Lower lobe of right lung (tissue), 2 donors: Measurements from ENCODE around the gene SHTN1. TPM values are rescaled to one million over a fixed set of nuclear protein-coding genes. Genes with fewer than 3 reads are reported as not detected.

Experiments
- ATAC-seq, 2 donors: fragments of 200-7000 bp; cut with Tn5 transposase; one replicate each; pipeline ENCODE4 v1.9.1; 2020 to 2022; ENCODE audit warnings: mild to moderate bottlenecking in 2 of 2, moderate library complexity in 2 of 2
- DNase-seq: peaks from one replicate; pipeline ENCODE4 v3.0.0-alpha.2; 2020
- H3K27ac ChIP-seq: fragments of 200-600 bp; one replicate; pipeline ENCODE4 v1.8.0; 2022
- H3K27me3 ChIP-seq: fragments of 200-600 bp; one replicate; pipeline ENCODE4 v1.8.0; 2022; ENCODE audit warnings: low read depth
- H3K36me3 ChIP-seq: fragments of 200-600 bp; one replicate; pipeline ENCODE4 v1.8.0; 2022; ENCODE audit warnings: mild to moderate bottlenecking
- H3K4me1 ChIP-seq: fragments of 200-600 bp; one replicate; pipeline ENCODE4 v1.8.0; 2022
- H3K4me3 ChIP-seq: fragments of 200-600 bp; one replicate; pipeline ENCODE4 v1.8.0; 2022; ENCODE audit warnings: mild to moderate bottlenecking
- H3K9me3 ChIP-seq: fragments of 200-600 bp; one replicate; pipeline ENCODE4 v1.8.0; 2022
- intact Hi-C: fragments of 100-400 bp; cut with DNase I; formaldehyde crosslinking; loops from one replicate; pipeline ENCODE4 v1.11.0; 2022
- total RNA-seq: library from RNA; stranded (reverse); fragmentation: NEBNext Ultra II Directional; extraction: Animal tissue kit (Norgen Biotek cat#: 25700); gene quantifications from one replicate; pipeline ENCODE4 v1.2.1, GENCODE V29; 2021
- TF ChIP-seq, protein P1 (sequence below): fragments of 200-600 bp; IDR thresholded peaks from one replicate; pipeline ENCODE4 v1.8.0; 2022; ENCODE audit warnings: antibody characterized with exemption, mild to moderate bottlenecking
- donor health status: DM: no; HTN: yes; CAD: no; lungs with severe emphysema.

SHTN1 gene
- total RNA-seq, 1 donor from 2014 or later: 43.1 TPM

DNA sequence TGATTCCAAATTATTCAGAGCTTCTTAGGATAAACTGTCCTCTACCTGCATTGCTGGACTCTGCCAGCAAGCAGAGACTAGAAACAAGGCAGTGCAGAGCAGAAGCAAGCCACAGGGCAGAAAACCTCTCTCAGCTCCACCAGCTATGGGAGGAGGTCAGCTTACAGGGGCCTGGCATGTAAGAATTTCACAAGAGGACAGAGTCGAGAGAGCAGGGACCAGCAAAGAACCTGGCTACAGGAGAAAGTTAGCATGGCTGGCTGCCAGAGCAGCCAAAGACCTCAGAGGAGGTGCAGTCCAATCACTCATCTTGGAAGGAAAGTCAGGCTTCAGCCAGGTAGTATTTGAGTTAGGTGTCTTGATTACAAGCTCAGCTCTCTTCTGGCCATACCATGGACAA, 92.8 kb downstream of the SHTN1 start:
- ATAC-seq (no peak), DNase-seq (no peak)
- intact Hi-C loops: no loop called here
- Histone ChIP-seq H3K27me3 (no peaks in the 10 kb centered on the region), H3K9me3 (no peaks in the 10 kb centered on the region), H3K4me3 (no peak overlapping the region), H3K4me1 (no peaks in the 10 kb centered on the region), H3K27ac (no peak overlapping the region), H3K36me3 (peaks cover 6% of the 10 kb centered on the region)
- TF ChIP-seq, protein P1, sequence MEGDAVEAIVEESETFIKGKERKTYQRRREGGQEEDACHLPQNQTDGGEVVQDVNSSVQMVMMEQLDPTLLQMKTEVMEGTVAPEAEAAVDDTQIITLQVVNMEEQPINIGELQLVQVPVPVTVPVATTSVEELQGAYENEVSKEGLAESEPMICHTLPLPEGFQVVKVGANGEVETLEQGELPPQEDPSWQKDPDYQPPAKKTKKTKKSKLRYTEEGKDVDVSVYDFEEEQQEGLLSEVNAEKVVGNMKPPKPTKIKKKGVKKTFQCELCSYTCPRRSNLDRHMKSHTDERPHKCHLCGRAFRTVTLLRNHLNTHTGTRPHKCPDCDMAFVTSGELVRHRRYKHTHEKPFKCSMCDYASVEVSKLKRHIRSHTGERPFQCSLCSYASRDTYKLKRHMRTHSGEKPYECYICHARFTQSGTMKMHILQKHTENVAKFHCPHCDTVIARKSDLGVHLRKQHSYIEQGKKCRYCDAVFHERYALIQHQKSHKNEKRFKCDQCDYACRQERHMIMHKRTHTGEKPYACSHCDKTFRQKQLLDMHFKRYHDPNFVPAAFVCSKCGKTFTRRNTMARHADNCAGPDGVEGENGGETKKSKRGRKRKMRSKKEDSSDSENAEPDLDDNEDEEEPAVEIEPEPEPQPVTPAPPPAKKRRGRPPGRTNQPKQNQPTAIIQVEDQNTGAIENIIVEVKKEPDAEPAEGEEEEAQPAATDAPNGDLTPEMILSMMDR: no peak

DNA sequence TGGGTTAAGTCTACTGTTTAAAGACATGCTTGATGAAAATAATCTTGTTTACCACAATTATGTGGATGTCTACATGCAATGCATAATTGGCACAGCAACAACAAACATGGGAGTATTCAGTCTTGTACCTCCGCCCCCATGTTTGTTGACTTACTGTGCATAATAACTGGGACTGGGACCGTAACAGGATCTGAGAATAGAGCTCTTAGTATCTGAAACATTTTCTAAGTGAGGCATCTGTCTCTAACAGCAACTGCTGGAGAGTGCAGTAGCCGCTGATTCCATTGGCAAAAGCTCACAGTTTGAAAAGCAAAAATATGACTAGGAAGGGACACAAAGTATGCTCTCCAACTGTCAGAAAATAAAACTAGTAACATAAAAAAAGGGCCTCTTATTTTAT, 94.1 kb downstream of the SHTN1 start:
- intact Hi-C loops: no loop called here
- H3K27me3 ChIP-seq: no peaks in the 10 kb centered on the region
- no peaks in the 10 kb centered on the region for H3K9me3 ChIP-seq
- peaks cover 17% of the 10 kb centered on the region for H3K36me3 ChIP-seq
- no peak for ATAC-seq
- TF ChIP-seq, protein P1: no peak
- DNase-seq: no peak
- no peak overlapping the region for H3K27ac ChIP-seq
- H3K4me1 ChIP-seq: no peaks in the 10 kb centered on the region
- H3K4me3 ChIP-seq: no peak overlapping the region

DNA sequence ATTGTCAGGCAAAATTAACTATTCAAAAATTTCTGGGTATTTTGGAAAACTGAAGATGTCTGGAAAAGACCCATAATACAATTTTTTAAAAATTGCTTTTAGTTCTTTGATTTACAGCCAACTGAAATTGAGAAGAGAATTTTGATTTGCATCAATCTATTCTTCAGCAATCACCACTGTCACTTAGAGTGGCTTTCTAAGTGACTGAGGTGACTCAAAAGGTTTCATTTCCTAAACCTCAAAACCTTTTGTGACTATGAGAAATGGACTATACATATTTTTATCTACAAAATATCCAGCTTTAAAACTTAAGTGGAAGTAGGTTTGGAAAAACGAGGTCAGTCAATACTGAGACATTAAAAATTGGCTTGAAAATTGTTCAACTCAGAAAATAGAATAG, 95.7 kb downstream of the SHTN1 start:
- H3K9me3 ChIP-seq: no peaks in the 10 kb centered on the region
- no peak overlapping the region for H3K27ac ChIP-seq
- DNase-seq (no peak), ATAC-seq (no peak)
- H3K4me1 ChIP-seq: no peaks in the 10 kb centered on the region
- no peak overlapping the region for H3K4me3 ChIP-seq
- H3K27me3 ChIP-seq: no peaks in the 10 kb centered on the region
- peaks cover 22% of the 10 kb centered on the region for H3K36me3 ChIP-seq
- intact Hi-C loops: no loop called here
- TF ChIP-seq, protein P1: no peak

- no peak for ATAC-seq
- intact Hi-C loops: no loop called here
- DNase-seq: no peak
- Histone ChIP-seq H3K9me3 (no peaks in the 10 kb centered on the region), H3K36me3 (peaks cover 16% of the 10 kb centered on the region), H3K27ac (no peak overlapping the region), H3K4me3 (no peak overlapping the region), H3K27me3 (no peaks in the 10 kb centered on the region), H3K4me1 (no peaks in the 10 kb centered on the region)
- TF ChIP-seq, protein P1: no peak
Observed at GRCh38 chr10:116907245-116907987, 97.6 kb downstream of the SHTN1 start.

- H3K27me3 ChIP-seq: no peaks in the 10 kb centered on the region
- H3K4me1 ChIP-seq: no peaks in the 10 kb centered on the region
- H3K9me3 ChIP-seq: no peaks in the 10 kb centered on the region
- DNase-seq (no peak), ATAC-seq (no peak)
- no peak overlapping the region for H3K27ac ChIP-seq
- peaks cover 29% of the 10 kb centered on the region for H3K36me3 ChIP-seq
- TF ChIP-seq, protein P1: no peak
- no peak overlapping the region for H3K4me3 ChIP-seq
- intact Hi-C loops: no loop called here
Observed at GRCh38 chr10:116905845-116906210, 99.2 kb downstream of the SHTN1 start.
